HG03571 (cell line): Measurements from ENCODE around the gene COG6.

Experiments used
- ATAC-seq: cut with Tn5 transposase; IDR thresholded peaks from one replicate; pipeline ENCODE4 v1.9.1; 2021; ENCODE audit not compliant: unreplicated experiment

Gene COG6

DNA sequence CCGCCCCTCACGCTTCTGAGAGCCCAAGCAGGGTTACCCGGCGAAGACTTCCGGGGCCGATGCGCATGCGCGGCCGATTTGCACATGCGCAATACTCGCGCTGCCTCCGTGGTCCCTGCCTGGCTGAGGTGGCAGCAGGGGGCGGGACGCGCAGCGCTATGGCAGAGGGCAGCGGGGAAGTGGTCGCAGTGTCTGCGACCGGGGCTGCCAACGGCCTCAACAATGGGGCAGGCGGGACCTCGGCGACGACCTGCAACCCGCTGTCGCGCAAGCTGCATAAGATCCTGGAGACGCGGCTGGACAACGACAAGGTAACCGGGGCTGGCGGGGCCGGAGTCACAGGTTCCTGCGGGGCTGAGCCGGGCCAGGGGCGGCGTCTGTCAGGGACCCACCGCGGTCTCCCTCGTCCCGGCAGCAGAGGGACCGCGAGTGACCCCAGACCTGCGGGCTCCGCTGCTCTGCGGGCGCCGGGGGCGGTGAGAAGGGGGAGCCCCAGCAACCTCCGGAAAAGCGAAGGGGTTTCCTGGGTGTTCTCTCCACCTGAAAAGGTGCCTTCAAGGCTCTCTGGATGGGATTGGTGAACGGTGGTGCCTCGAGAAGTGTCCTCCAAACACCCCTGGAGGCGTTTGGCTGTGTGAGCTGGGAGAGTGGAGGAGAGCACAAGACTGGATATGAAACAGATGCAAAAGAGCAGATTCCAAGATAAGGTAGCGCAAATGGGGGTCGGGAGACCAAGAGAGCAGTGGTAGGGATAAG is at the start of gene COG6:
Gene COG6 (plus strand): TSS at position 94 of the 756 bp plus-strand sequence. CDS start 65 bp downstream, at position 159.
- peak; percentile 88 for ATAC-seq

- ATAC-seq = no peak
These were observed 49.7 kb upstream of the COG6 start for GRCh38 chr13:39605677-39606320.

DNA sequence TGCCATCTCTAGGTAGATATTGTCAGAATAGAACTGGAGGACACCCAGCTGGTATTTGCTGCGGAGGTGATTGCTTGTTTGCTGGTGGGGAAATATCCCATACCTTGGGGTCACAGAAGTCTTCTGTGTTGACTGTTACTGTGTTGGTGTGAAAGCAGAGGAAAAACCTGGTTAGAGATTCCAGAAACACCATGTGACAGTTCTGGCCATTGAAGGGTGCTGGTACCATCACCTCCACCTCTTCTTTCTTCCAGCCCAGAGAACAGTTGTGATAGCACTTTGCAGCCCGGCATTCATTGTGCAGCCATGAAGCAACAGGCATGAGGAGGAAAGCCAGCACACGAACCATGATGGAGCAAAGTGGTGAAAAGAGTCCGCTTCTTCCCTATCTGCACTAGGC is 47.6 kb upstream of the COG6 start:
- no peak for ATAC-seq

GRCh38 chr13:39612023-39612637 is 43.3 kb upstream of the COG6 start:
- no peak for ATAC-seq

DNA sequence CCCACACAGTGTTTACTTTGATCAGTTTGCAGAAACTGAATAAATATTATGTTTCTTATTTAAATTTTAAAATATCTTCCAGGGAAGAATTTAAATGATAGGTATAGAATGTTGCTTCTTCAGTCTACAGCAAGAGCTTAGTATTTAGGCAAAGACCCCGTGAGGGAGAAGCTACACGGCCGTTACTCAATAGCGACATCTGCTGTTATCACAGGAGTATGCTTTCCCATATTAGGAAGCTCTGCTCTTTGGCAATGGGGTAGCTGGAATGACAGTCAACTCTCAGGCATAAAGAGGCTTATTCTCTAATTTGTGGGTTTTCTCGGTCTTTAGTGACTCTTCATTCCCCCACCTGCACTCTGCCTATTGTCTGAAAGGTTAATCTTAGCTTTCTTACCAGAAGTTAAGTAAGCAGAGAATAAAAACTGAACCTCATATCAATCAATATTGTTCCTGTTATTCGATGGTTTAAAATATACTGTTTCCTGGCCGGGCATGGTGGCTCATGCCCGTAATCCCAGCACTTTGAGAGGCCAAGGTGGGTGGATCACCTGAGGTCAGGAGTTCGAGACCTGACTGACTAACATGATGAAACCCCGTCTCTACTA is 39.3 kb upstream of the COG6 start:
- no peak for ATAC-seq

DNA sequence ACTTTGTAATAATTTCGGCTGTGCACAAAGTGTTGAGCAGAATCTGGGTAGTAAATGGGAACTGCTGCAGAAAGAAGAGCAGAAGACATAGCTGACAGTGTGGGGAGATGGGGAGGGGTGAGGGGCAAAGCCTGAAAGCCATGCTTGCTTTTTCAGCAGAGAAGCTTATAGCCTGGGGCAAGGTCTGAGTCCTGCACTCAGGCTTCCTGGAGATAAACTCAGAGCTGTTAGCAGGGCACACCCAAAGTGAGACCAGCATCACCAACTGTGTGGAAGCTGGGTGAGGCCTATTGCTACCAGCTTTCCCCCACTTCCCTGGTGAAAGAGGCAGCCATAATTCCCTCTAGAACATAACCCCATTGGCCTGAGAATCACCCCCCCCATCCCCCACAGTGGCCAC is 36.9 kb upstream of the COG6 start:
- no peak for ATAC-seq

DNA sequence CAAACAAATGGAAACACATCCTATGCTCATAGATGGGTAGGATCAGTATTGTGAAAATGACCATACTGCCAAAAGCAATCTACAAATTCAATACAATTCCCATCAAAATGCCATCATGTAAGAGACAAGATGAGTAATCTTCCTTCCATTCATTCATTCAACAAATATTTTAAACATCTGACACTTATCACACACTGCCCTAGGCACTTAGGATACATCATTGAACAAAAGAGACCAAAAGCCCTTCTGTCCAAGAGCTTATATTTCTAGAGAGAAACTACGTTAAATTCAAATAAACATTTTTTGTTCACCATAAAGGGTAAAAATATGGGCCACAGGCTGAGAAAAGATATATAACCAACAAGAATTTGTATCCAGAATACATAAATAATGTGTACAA is 32.0 kb upstream of the COG6 start:
- no peak for ATAC-seq

DNA sequence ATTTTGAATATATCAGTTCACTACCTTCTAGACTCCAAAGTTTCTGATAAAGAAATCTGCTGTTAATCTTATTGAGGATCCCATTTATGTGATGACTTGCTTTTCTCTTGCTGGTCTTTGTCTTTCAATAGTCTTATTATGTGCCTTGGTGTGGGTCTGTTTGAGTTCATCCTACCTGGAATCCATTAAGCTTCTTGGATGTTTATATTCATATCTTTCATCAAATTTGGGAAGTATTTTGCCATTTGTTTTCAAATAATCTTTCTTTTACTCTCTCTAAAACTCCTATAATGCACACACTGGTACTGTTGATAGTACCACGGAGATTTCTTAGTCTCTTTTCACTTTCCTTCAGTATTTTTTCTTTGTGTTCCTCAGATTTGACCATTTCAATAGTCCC is 24.2 kb upstream of the COG6 start:
- no peak for ATAC-seq

GRCh38 chr13:39632994-39633393 is 22.5 kb upstream of the COG6 start:
- ATAC-seq = no peak

- no peak for ATAC-seq
These were observed 19.9 kb upstream of the COG6 start for GRCh38 chr13:39635564-39635963.

GRCh38 chr13:39637890-39638289 is 17.6 kb upstream of the COG6 start:
- no peak for ATAC-seq

- no peak for ATAC-seq
These were observed 13.8 kb upstream of the COG6 start for GRCh38 chr13:39641645-39642044.

GRCh38 chr13:39646122-39646521 is 9.3 kb upstream of the COG6 start:
- ATAC-seq = no peak

DNA sequence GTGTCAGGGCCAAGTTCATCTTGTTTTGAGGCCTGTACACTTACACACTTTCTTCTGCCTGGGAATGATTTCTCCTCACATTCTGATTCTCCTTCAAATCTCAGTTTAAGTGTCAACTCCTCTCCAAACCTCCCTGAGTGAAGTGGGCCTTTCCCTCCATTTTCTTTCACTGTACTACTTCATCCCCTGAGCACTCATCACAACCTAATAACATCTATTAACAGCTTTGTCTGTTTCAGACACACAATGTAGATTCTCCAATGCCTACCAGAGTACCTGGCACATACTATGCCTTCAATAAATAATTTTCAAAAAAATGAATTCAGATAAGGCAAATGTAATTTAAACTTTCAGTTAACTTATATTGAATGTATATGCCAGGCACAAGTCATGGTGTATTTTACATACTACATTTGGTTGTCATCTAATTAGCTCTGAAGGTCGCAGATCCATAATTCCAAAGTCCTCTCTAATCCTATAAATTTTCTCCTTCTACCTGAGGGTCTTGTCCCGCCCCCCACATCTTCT is 357 bp upstream of the COG6 start:
- peak; percentile 2 for ATAC-seq

DNA sequence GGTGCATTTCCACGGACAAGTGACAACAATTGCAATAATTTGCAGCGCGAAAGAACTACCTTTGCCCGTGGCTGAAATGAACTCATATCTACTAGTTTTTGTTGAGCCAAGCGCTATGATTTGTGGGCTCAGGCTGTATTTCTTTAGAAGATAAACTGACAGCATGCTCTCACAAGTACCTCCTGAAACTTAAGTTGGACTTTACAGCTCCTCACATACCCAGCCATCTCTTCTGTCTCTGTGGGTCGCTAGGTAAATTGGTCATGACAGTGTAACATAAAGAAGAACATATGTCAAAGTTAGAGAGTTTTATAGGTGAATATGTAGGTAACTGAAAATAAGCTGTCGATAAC is 839 bp downstream of the COG6 start:
- ATAC-seq = peak; percentile 4

DNA sequence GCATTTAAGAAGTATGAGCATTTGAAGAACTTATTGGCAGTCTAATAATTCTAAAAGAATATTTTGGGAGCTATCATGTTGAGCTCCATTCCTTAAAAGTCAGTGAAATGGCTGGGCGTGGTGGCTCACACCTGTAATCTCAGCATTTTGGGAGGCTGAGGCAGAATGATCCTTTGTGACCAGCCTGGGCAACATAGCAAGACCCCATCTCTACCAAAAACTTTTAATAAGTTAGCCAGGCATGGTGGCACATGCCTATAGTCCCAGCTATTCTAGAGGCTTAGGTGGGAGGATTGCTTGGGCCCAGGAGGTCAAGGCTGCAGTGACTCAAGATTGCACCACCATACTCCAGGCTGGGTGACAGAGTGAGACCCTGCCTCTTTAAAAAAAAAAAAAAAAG is 8.0 kb downstream of the COG6 start:
- ATAC-seq = no peak

- no peak for ATAC-seq
These were observed 8.5 kb downstream of the COG6 start for GRCh38 chr13:39663958-39664357.

GRCh38 chr13:39665763-39666162 is 10.3 kb downstream of the COG6 start:
- ATAC-seq = no peak

DNA sequence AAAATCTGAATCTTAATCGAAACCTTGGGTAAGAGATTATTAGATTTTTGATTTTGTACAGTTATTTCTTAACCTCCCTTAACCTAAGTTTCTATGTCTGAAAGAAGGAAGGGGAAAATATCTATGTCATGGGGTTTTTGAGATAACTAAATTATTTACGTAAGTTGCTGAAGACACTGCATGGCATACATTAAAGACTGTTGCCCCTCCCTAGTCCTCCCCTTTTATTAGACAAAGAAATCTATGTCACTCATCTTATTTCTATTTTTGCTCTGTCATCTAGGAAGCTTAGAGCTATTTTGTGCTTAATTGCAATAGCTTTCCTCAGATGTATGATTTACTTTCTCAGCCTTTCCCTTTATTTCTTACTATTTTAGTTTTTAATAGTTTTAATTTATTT is 15.0 kb downstream of the COG6 start:
- no peak for ATAC-seq

DNA sequence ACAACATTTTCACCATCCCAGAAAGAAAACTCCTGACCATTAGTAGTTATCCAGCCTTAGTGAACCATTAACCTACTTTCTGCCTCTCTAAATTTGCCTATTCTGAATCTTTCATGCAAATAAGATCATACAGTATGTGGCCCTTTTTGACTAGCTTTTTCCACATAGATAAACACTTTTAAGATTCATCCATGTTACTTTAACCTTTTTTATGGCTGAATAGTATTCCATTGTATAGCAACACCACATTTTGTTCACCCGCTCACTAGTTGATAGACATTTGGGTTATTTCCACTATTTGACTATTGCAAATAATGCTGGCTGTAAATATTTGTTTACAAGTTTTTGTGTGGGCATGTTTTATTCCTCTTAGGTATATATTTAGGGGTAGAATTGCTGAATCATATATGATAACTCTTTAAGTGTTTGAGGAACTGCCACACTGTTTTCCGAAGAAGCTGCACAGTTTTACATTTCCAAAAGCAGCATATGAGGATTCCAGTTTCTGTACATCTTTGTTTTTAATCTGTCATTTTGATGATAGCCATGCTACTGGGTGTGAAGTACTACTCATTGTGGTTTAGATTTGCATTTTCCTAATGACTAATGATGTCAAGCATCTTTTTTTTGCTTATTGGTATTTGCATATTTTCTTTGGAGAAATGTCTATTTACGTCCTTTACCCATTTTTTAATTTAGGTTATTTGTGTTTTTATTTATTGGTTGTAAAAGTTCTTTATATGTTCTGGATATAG is 17.1 kb downstream of the COG6 start:
- no peak for ATAC-seq

DNA sequence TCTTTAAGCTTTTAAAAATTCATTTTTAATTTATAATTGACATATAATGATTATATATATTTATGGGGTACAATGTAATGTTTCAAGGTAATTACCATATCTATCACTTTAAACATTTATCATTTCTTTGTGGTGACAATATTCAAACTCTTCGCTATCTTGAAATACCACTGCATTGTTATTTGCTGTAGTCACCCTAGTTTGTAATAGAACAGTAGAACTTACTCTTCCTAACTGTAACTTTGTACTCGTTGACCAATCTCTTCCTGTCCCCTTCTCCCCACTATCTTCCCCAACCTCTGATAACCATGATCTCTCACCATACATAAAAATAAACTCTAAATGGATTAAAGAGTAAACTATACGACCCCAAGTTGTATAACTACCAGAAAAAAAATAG is 20.4 kb downstream of the COG6 start:
- ATAC-seq = no peak
